Medulla oblongata (tissue), 1 donor: ENCODE results near the gene EFS.
"Not testable (repeated sequence)": the region's sequence is repeated elsewhere in the genome, so short reads cannot be mapped to it uniquely, and the experiment has no call there.

Experiments used
- DNase-seq: peaks from one replicate; pipeline ENCODE4 v3.0.0-alpha.2; 2015; ENCODE audit errors: extremely low spot score

The EFS gene

DNA sequence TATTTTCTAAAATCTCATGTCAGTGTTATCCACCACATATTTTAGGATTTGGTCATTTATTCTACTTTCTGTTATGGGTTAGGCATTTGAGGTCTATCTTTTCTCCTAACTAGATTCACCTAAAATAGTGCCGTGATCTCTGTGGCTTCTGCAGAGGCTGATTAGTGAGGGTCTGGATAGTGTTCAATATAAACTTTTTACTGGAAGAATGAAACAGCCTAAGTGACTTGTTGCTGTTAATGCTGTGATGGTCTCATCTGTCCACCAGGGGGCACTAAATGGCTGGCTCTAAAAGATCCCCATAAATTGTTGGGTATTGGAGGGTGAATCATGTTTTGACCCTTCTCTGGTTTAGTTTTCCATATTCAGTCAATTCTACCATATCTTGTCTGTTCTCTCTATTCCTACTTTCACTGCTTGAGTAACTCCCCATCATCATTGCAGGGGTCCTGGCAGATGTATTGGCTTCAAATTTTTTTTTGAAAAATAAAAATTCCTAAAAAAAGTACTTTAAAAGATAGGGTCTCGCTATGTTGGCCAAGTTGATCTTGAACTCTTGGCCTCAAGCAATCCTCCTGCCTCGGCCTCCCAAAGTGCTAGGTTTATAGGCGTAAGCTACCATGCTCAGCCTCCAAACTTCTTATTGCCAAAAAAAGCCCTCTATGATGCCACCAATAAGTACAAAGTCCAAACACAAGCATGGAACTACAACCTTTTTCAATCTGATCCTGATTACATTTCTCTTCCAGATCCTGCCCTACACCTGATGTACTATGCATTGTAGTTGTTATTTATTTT is 36.8 kb downstream of the EFS start:
- DNase-seq: peak; percentile 92

DNA sequence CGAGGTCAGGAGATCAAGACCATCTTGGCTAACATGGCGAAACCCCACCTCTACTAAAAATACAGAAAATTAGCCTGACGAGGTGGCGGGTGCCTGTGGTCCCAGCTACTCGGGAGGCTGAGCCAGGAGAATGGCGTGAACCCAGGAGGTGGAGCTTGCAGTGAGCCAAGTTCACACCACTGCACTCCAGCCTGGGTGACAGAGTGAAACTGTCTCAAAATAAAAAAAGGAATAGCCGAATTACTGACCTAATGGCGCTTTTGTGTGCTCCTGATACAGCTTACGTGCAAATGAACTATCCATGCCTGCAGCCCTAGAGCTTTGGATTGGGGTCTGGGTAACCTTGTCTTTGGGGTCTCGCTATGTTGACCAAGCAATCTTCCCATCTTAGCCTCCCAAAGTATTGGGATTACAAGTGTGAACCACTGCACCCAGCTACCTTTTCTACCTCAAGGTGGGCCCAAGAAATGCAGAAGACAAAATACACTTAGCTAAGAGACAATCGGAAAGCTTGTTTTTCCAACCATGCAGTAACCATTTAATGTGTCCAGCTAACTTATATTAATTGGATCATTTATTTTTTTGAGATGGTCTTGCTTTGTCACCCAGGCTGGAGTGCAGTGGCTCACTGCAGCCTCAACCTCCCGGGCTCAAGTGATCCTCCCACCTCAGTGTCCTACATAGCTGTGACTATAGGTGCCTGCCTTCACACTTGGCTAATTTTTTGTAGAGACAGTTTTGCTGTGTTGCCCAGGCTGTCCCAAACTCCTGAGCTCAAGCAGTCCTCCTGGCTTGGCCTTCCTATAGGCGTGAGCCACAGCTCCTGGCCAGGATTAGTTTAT is 38.3 kb downstream of the EFS start:
- no peak for DNase-seq

DNA sequence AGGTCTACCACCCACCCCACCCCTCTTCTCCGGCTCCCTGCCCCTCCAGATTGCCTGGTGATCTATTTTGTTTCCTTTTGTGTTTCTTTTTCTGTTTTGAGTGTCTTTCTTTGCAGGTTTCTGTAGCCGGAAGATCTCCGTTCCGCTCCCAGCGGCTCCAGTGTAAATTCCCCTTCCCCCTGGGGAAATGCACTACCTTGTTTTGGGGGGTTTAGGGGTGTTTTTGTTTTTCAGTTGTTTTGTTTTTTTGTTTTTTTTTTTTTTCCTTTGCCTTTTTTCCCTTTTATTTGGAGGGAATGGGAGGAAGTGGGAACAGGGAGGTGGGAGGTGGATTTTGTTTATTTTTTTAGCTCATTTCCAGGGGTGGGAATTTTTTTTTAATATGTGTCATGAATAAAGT is 39.2 kb downstream of the EFS start:
- DNase-seq: not testable (repeated sequence)

DNA sequence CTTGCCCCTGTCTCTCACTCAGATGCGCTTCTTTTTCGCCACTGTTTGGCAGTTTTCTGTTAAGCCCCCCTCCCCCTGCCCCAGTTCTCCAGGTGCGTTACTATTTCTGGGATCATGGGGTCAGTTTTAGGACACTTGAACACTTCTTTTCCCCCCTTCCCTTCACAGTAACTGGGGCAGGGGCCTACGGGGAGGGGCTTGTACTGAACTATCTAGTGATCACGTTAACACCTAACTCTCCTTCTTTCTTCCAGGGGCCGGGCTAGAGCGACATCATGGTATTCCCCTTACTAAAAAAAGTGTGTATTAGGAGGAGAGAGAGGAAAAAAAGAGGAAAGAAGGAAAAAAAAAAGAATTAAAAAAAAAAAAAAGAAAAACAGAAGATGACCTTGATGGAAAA is 40.0 kb downstream of the EFS start:
- no peak for DNase-seq

DNA sequence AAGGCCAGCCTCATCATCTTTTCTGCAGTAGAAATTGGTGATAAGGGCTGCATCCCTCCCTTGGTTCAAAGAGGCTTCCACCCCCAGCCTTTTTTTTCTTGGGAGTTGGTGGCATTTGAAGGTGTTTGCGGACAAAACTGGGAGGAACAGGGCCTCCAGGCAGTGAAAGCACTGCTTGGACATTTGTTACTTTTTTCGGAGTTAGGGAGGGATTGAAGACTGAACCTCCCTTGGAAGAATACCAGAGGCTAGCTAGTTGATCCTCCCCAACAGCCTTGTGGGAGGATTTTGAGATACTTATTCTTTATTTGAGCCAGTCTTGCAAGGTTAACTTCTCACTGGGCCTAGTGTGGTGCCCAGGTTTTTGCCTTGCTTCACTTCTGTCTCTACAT is 40.5 kb downstream of the EFS start:
- no peak for DNase-seq

DNA sequence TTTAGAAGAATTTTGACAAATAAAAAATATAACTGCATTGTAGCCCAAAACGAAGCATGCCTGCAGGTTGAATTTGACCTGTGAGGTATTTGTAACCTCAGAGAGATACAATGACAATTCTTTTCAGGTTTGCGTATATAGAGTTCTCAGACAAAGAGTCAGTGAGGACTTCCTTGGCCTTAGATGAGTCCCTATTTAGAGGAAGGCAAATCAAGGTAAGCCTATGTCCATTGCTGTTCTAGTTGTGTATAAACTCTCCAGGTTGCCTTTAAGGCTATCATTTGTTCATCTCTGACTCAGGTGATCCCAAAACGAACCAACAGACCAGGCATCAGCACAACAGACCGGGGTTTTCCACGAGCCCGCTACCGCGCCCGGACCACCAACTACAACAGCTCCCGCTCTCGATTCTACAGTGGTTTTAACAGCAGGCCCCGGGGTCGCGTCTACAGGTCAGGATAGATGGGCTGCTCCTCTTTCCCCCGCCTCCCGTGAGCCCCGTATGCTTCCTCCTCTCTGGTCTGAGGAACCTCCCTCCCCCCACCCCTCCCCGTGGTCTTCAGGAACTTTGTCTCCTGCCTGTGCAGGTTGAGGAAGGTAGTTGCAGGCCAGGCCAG is 41.0 kb downstream of the EFS start:
- no peak for DNase-seq

DNA sequence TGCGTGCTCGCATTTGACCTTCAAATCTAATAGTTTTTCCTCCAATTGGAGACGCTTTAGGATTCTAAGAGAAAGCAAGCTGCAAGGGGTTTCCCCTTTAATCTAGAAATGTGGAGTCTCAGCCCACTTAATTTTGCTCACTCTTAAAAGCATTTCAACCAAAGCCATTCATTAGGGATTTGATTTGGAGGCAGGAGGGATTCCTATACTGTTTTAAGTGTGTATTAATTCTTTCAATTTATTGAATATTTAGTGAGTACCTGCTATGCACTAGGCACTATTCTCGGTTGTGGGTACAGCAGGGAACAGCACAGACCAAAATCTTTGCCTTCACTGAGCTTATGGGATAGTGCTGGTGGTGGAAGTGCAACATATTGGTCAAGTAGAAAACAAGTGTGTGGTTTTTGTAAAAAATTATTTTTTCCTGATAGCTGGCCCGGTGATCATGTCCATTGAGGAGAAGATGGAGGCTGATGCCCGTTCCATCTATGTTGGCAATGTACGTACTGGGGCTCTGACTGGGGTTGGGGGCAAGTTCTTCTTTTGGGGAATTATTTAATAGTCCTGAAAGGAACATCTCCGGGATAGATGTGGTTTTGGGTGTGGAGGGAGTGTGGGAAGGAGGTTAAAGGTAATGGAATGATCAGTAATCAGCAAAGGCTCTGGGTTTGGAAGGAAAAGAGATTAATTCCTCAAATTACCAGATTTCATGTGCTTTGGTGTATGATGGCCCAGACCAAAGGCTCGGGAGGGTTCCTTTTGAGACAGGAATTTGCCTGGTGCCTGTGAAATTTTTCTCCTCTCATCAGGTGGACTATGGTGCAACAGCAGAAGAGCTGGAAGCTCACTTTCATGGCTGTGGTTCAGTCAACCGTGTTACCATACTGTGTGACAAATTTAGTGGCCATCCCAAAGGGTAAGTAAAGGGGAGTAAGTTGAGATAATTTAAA is 42.1 kb downstream of the EFS start:
- DNase-seq: no peak

DNA sequence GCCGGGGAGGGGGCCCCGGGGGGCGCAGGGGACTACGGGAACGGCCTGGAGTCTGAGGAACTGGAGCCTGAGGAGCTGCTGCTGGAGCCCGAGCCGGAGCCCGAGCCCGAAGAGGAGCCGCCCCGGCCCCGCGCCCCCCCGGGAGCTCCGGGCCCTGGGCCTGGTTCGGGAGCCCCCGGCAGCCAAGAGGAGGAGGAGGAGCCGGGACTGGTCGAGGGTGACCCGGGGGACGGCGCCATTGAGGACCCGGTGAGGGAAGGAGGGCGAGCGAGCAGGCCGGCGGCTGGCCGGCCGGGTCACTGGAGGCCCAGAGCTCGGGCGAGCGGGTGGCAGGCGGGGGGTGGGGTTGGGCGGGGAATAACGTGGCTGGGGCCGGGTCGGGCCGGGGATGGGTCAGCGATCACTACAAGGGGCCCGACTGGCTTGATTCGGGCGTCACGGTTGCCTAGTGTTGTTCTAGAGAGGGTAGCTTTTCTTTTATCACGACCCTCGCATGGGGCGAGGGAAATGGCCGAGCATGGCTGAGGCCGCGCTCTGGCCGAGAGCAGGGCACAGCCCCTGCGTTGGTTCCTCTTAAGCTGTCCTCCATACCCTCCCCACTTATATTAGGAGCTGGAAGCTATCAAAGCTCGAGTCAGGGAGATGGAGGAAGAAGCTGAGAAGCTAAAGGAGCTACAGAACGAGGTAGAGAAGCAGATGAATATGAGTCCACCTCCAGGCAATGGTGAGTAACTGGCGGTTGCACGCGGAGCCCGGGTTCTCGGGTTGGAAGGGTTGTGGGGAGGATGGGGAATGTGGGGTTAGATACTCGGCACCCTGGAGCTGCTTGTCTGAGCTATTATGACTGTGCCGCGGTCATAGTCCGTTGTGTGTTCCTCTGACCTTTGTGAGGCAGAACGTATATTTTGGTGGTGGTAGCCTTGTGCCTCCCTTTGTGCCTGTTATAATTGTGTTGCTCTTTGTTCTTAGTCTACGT is 43.1 kb downstream of the EFS start:
- peak; percentile 39 for DNase-seq

DNA sequence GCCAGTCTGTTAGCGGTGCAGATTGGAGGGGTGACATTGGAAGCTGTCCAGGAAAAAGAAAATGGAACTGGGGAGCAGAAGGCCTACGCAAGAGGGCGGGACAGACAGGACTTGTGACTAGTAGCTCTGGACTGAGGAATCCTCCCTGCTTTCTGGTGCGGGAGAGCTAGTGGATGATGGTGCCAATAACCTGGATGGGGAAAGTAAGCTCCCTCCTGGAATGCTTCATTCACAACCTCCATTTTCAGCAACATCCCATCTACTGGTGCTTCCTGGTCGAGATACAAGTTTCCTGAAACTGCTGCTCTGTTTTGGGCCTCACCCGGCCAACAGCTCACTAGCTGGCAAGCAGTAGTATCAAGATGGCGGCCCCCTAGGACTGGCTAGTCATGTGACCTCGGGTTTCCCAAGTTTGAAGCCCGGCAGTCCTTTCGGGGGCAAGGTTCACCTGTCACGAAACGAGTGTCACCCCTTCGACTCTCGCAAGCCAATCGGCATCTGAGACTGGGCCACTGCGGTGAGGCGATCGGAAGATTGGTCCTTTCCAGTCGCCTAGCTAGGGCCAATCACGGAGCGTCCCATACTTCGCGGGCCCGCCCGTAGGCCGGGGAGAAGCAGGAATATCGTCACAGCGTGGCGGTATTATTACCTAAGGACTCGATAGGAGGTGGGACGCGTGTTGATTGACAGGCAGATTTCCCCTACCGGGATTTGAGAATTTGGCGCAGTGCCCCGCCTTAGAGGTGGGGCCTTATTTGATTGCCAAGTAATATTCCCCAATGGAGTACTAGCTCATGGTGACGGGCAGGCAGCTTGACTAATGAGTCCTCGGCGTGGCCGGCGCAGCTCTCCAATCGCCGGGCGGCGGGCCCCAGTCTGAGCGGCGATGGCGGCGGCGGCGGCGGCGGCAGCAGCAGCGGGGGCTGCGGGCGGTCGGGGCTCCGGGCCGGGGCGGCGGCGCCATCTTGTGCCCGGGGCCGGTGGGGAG is 44.1 kb downstream of the EFS start, which contains the start of gene PABPN1:
Gene PABPN1 (plus strand): TSS at position 874 of the 988 bp plus-strand sequence. CDS start 13 bp downstream, at position 887.
- DNase-seq: peak; percentile 100

DNA sequence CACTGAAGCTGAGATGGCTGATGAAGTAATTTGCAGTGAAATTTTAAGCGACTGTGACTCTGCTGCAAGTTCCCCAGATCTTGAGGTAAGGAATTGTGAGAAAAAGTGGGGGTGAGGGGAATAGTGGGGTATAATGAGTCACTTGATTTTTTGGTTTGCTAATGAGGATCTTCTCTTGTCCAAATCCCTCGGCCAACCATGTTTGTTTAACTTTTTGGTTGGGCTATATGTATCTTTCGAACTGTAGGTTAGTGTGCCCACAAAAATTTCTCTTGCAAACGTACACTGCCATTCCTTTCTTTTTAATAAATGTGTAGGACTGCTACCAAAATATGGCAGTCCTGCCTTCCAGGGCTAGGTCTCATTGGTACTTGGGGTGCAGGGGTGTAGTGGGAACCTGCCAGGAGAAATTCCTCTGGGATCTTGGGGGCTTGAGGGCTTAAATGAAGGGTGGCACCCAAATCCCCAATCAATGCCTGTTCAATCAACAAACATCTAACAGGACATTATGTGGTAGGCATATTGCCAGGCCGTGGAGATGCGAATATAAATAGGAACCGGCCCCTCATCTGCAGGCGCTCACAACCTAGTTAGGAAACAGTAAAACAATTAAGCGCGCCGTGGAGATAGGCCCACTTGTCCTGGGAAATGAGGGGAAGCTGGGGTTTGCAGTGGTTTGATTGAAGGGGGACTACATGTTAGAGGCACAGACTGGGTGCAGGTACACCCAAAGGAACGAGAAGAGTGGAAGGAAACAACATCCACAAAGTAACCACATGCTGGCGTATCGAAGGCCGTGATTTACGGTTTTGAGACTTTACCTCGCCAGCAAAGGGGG is 45.0 kb downstream of the EFS start:
- no peak for DNase-seq

DNA sequence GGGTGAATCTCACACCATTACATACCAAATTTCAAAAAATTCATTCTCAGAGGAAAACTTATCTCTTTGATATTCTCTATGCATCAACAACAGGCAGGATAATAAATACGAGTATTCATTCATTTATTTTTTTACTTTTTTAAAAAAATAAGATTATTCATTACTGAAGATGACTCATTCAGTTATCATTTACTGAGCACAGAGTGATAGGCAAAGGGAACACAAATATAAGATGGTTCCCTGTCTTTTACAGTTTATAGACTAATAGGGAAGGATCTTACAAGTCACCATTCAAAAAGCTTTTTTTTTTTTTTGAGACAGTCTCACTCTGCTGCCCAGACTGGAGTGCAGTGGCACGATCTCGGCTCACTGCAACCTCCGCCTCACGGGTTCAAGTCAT is 48.7 kb downstream of the EFS start:
- DNase-seq: no peak

DNA sequence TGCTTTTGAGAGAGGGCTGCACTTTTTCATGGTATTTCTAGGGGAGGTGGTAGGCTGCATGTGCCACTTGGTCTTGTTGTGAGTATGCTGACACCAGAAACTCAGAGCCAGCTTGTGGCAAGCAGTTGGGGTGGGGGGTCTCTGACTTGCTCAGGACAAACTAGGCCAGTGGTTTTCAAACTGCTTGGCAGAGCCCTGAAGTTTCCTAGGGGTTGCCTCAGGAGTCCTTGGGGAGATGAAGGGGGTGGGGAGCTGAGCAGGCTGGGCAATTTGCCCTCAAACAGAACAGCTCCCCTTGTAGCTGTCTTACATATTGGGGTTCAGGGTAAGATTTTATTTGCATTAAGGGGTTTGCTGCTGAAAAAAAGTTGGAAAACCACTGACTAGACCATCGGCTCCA is 54.4 kb downstream of the EFS start:
- DNase-seq: no peak

DNA sequence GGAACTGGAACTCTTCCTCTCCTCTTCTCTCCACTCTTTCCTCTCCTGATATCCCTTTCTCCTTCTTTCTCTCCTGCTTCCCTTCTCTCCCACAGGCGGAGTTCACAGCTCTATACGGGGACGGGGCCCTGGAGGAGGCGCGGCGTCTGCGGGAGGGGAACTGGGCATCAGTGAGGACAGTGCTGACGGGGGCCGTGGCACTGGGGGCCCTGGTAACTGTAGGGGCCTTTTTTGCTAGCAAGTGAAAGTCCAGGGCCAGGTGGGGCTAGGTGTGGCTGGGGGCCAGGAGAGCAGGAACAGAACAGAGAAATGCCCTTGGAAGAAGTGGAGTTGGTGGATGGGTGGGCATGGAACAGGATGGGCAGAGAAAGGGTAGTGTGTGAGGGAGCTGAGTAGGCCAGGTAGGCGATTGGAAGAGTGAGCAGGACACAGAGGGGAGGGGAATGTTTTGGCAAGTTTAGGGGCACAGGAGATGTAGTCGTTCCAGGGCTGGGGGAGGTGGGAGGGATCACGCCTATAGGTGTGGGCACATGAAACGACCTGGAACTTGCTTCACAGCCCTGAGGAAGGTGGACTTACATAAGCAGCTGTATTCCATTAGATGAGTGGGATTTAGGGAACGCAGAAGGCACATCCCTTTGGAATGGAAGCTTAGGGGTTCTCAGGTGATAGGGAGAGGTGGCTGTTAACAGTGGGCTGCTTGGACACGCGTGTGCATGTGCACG is 56.1 kb downstream of the EFS start:
- no peak for DNase-seq

DNA sequence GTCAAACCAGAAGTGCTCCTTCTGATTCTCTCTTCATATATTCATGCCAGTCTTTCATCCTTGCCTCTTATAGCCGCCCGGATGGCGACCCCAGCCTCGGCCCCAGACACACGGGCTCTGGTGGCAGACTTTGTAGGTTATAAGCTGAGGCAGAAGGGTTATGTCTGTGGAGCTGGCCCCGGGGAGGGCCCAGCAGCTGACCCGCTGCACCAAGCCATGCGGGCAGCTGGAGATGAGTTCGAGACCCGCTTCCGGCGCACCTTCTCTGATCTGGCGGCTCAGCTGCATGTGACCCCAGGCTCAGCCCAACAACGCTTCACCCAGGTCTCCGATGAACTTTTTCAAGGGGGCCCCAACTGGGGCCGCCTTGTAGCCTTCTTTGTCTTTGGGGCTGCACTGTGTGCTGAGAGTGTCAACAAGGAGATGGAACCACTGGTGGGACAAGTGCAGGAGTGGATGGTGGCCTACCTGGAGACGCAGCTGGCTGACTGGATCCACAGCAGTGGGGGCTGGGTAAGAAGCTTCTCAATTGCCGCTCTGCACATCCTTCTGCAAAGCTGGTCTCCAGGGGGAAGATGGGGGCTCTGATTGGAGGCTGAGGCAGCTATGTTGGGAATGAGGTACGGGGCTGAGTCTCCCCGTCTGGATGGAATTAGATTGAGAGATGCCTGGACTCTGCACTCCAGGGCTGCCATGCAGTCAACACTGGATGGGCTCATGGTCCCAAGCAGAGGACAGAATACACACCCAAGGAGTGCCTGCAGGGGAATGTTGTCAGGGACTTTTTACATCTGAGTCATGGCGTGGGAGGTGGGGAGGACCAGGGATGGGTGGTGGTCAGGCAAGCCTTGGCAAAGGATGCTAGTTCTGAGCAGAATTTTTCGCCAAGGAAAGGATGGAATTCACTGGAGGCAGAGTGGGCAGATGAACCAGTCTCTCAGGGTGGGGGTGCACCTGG is 57.0 kb downstream of the EFS start:
- no peak for DNase-seq

DNA sequence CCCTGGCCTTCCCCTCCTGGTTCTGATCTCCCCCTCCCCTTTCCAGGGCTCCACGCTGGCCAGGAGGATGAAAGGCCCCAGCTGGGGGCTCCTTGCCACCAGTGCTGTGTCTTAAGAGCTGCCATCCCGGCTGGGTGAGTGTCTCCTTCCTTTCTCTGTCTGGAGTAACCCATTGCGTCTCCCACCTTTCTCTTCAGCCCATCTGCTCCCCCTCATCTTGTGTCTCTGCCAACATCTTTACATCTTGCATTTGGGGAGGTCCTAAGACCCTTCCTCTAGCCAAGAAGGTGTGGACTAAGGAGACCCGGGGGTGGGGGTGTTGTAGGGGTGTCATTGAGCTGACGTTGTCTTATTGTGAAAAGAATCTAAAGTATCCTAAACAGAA is 57.8 kb downstream of the EFS start:
- DNase-seq: peak; percentile 23
